ENCODE measurements around the gene RRM2.
A peak's percentile ranks its signal among the peaks of the same experiment; 100 is the strongest.

- TF ChIP-seq CTCF (IDR thresholded peaks at IDR 0.05), result peak; percentile 65 to 80 (median 74)
- no peak for TF ChIP-seq POLR2A (IDR thresholded peaks at IDR 0.05)
Observed at GRCh38 chr2:10124538-10125045, 2.1 kb downstream of the RRM2 start.

All from uterus (tissue), 2 donors.